HG03354 (cell line): ENCODE data around the gene CACNA1A.
"Not testable (repeated sequence)": the region's sequence is repeated elsewhere in the genome, so short reads cannot be mapped to it uniquely, and the experiment has no call there.

Experiments used
- ATAC-seq: cut with Tn5 transposase; IDR thresholded peaks from one replicate; pipeline ENCODE4 v1.9.1; 2021; ENCODE audit warnings: mild to moderate bottlenecking; ENCODE audit not compliant: unreplicated experiment, poor library complexity, severe bottlenecking

Gene CACNA1A

GRCh38 chr19:13506471-13506820 is at the start of gene CACNA1A:
Gene CACNA1A (minus strand): TSS chr19:13506479. CDS start chr19:13506224, 255 bp downstream.
- no peak for ATAC-seq

DNA sequence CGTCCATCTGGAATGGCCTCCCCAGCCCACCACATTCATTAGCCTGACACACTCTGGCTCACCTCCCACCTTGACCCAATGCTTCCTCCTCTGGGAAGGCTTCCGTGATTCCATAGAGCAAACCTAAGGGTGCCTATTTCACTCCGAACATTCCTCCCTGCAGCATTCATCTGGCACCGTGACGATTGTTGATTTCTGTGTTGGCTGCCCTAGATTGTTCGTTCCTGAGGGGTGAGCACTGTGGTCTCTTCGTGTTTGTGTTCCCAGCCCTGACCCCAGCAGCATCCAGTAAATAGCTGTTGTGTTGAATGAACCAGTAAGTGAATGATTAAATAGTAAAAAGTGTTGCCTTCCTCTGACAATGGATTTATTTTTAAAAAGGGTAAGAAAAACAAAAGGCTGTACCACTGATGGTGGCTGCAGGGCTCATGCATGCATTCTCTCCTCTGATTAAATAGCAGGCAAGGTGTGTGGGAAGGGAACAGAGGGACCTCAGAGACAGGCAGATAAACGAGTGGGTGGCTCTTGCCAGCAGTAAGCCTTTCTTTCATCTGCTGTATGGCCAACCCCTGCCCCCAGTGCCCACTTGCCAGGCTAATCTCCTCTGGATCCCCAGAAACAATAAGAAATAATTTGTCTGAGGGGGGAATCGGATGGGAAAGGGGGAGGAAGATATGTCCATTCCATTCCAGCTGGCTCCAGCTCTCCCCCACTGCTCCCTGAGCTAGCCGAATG is 48.4 kb upstream of the CACNA1A start:
- ATAC-seq, result no peak

DNA sequence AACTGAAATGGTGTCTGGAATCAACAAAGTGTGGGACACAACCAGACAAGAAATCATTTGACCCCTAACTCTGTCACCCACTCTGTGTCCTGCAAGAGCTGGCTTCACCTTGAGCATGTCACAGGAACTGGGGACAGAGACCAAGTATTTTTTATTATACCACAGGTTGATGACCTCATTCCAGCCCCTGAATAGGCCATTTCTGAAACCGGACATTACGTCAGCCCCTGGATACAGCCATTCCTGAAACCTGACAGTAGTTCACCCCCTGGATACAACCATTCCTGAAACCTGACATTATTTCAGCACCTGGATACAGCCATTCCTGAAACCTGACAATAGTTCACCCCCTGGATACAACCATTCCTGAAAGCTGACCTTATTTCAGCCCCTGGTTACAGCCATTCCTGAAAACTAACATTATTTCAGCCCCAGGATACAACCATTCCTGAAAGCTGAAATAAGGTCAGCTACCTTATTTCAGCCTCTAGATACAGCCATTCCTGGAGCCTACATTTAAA is 47.7 kb upstream of the CACNA1A start:
- ATAC-seq, result no peak

- ATAC-seq, result no peak
Measured at GRCh38 chr19:13548131-13548530, 41.9 kb upstream of the CACNA1A start.

GRCh38 chr19:13547102-13547501 is 40.8 kb upstream of the CACNA1A start:
- ATAC-seq, result no peak

DNA sequence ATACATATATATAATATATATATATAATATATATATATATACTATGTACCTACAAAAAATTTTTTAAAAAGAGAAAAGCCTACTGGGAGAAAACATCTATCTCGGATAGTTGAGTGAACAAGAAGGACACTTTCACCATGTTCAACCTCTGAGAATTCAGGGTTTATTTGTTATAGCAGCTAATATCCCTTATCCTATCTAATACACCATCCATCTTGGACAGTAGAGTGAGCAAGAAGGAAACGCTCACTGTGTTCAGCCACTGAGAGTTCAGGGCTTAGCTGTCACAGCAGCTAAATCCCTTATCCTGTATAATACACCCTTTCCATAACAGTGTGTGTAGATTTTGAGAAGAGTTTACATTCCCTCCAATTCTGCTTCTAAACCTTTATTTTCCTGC is 38.1 kb upstream of the CACNA1A start:
- no peak for ATAC-seq

DNA sequence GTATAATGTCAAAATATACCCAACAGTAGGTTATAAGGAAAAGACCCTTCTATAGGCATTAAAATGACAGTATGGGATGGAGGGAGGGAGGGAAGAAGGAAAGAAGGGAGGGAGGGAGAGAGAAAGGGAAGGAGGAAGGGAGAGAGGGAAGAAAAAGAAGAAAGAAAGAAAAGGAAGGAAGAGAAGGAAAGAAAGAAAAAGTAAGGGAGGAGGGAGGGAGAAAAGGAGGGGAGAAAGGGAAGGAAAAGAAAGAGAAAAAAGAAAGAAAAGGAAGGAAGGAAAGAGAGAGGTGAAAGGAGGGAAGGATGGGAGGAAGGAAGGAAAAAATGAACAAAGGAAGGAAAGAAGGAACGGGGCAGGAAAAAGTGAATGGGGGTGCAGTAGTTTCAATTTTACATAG is 35.3 kb upstream of the CACNA1A start:
- ATAC-seq, result no peak

DNA sequence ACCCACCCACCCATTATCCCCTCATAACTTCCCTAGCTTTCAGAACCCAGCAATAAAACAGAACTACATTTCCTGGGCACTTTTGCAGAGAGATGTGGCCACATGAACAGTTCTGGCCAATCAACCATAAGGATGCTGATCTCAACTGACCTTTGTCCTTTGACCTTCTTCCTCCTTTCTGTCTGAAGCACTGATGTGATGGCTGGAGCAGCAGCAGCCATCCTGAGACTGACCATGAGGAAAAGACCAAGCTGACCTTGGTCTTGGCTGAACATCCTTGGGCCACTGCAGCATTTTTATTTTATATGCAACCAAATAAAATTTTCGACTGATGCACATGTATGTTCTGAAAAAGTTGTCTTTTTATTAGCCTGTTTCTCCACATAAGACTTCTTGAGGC is 33.1 kb upstream of the CACNA1A start:
- ATAC-seq, result no peak

DNA sequence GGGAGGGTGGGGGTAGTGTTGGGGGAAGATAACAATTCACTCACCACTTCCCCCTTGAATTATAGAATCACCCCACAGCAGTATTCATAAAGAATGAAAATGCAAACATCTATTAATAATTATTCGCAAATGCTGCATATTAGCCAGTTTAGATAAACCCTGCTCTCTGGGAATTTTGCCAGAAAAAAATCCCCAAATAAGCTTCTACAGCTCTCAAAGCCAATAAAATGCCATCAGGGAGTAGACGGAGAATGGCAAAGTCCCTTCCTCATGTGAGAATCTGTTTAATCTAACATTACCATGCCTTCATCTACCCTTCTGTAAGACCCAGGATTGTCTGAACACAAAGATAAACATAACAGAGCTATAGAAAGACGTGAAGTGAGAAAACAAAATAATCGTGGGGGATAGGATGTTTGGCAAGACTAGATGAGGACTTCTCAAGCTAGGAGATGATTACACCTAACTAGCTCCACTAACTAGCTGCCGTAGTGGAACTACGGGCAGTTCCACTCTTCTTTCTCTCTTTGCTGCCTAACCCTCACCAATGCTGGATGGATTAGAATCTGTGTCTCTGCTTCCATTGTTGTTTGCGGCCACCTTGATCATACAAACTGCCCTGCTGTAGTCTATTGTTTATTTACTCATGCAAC is 32.4 kb upstream of the CACNA1A start:
- ATAC-seq, result no peak

DNA sequence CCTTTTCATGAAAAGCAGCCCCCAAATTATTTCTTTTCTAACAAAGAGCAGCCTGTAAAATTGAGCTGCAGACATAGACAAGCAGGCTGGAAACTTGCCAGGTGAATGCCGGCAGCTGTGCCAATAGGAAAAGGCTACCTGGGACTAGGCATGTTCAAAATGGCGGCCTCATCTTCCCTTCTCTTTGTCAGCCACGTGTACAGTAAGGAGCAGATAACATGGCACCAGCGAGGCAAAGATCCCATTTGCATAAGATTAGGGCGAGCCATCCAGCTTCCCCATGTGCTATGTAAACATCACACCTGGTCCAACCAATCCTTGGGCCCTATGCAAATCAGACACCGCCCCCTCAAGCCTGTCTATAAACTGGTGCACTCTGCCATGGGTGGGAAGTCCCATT is 31.2 kb upstream of the CACNA1A start:
- no peak for ATAC-seq

DNA sequence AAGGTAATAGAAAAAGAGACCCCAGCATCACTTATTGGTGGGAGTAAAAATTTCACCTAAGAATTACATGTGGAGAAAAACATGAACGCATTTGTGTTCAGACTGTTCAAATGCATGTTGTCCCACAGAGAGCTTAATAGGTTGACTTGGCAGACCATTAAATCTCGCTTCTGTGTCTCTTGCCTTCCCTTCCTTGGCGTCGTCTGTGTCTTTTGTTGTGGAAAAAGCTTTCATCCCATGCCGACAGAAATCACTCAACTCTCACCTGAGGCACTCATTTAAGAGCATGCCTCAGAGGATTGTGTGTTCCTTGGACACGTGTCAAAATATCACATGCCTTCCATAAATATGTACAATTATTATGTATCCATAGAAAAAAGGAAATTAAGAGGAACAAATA is 24.4 kb upstream of the CACNA1A start:
- ATAC-seq, result no peak

DNA sequence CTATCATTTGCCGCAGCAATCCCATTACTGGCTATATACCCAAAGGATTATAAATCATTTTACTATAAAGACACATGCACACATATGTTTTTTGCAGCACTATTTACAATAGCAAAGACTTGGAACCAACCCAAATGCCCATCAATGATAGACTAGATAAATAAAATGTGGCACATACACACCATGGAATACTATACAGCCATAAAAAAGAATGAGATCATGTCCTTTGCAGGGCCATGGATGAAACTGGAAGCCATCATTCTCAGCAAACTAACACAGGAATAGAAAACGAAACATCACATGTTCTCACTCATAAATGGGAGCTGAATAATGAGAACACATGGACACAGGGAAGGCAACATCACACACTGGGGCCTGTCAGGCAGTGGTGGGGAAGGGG is 23.4 kb upstream of the CACNA1A start:
- not testable (repeated sequence) for ATAC-seq

DNA sequence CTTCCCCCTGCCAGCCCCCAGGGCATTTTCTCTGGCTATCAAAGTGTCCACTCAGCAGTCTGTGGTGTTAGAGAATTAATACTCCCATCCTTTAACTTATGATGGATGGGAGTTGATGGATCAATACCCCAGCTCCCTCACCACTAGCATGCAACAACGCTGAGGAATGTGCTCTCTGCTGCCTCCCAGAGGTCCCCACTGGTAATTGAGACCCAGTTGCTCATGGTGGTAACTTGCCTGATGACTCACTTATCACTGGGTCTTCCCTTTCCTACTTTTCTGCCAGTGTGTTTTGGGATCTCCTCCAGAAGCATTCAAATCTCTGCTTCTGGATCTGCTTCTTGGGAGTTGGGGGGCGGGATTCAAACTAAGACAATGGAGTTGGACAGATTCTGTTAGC is 20.3 kb upstream of the CACNA1A start:
- ATAC-seq, result no peak

DNA sequence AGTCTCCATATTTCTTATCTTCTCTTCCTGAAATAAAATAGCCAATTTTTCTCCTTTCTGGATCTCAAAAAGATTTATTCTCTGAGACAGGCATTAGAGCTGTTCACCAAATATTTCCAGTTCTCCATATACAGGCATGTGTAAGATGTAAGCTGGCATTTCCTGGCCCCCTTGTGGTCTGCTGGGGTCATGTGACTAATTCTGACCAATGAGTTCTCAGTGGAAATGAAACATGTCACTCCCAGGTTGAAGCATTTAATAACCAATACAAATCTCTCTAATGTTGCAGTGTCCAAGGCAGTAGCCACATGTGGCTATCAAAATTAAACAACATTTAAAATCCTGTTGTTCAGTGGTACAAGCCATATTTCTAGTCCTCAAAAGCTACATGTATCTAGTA is 14.8 kb upstream of the CACNA1A start:
- no peak for ATAC-seq

GRCh38 chr19:13511947-13512346 is 5.7 kb upstream of the CACNA1A start:
- no peak for ATAC-seq

DNA sequence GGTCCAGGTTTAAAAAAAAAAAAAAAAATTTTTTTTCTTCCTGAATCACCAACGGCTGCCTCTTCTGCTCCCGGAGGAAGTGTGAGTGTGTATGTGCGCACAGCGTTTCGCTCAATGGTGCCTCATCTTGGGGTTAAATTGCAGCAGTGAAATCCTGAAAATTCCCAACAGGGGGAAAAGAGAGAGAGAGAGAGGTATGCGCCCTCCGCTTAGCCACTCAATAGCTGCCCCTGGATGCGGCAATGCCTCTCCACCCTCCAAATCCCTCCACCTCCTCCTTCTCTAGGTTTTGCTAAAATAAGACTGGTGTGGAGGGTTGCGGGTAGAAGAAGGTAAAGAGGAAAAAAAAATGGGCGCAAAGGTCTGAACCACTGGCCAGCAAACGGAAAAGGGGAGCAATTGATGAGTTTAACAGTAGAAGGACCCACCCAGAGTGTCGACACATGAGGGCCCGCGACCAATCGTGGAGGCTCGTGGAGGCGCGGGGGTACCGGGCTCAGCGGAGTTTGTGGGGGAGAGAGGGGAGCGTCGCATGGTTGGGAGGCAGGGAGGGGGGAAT is 853 bp upstream of the CACNA1A start:
- ATAC-seq, result no peak

DNA sequence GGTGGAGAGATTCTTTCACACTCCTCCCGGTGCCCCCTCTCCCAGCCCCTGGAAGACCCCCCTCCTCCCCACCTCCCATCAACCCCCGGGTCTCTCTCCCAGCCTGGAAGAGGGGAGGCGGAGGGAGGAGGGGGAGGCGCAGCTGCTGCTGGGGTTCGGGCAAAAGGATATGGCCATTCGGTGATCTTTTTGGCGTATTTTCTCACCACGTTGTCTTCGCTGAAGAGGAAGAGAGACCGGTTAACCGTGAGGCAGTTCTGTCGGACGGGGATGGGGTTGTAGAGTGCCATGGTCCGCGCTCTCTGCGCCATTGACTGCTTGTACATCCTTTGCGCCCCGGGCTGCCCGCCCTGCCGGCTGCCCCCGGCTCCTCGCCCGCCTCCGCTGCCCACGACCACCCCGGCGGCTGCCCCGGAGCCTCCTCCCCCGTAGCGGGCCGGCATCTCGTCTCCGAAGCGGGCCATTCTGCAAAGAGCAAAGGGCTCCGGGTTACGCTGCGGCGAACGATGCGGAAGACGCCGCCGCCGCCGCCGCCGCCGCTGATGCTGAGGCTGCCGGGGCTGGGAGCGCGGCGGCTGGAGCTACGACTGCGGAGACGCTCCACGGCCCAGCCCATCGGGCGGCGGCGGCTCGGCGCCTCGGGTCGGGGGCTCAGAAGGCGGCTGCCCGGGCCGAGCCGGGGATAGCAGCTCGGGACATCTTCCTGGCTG is 363 bp downstream of the CACNA1A start:
- no peak for ATAC-seq

DNA sequence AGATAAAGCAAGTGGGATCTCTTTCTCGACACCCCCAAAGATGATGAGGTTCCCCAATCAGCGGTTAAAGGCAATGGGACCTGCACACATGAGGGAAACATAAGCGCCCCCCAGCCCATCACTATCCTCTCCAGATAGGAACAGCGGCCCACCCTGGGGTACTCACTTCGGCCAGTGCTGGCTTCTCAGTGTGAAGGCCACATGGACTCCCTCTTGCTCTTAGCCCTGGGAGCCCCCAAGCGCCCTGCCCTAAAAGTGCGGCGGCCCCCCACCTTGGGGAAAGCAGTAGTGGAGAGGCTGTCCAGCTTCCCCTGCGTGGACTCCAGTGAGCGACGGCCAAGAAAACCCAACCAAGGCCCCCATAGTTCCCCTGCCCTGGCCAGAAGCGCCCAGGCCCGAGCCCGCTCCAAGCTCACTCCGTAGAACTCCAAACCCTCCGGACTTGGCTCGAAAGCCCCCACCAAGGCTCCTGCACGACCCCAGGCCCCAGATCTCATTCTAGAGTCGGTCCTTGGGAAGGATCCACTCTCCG is 1.0 kb downstream of the CACNA1A start:
- ATAC-seq, result no peak

DNA sequence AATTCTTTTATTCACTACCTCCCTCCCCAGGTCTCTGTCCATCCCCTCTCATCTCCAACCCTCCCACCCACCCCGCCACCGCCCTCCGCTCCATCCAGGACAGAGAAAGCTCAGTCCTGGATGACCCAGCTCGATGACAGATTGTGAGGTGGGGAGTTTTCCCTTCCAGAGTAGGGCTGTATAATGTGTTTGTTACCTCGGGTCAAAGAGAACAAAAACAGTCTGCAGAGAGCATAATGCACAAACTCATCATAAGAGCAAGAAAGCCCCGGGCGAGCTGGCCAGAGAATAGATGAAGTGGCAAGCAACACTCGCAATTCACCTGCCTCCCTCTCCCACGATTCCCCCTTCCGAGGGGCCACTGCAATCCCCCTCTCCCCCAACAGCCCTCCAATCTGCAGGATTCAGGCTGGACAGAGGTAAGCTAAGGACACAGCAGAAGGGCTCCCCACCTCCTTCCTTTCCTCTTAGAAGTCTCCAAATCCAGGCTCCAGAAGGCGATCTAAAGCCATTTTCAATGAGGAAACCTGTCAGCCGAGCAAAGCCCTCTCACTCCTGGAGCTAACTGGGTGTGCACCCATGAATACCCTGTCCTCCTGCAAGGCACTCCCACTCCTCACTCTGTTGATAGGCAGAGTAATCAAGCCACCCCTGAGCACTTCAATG is 2.6 kb downstream of the CACNA1A start:
- no peak for ATAC-seq

- no peak for ATAC-seq
Measured at GRCh38 chr19:13502231-13502630, 4.0 kb downstream of the CACNA1A start.
